GM13976 (cell line): ENCODE measurements around the gene RNF212B.
"Not testable (repeated sequence)": the region's sequence is repeated elsewhere in the genome, so short reads cannot be mapped to it uniquely, and the experiment has no call there.

Source experiments
- DNase-seq: peaks from one replicate; pipeline ENCODE4 v3.0.0; 2012; ENCODE audit warnings: low spot score
- in situ Hi-C: fragments of 300-500 bp; cut with MboI; formaldehyde crosslinking; loops from one replicate; pipeline ENCODE4 v1.12.0; 2022; ENCODE audit warnings: low sequenced_read_pairs, mixed read lengths, inconsistent platforms; ENCODE audit not compliant: unreplicated experiment
- TF ChIP-seq, protein P1 (sequence below): IDR thresholded peaks from 2 replicates; pipeline ENCODE4 v1.5.1; 2012; ENCODE audit warnings: borderline replicate concordance, mild to moderate bottlenecking; ENCODE audit not compliant: insufficient read depth; ENCODE audit errors: extremely low read depth, missing control alignments, control extremely low read depth

Gene RNF212B

DNA sequence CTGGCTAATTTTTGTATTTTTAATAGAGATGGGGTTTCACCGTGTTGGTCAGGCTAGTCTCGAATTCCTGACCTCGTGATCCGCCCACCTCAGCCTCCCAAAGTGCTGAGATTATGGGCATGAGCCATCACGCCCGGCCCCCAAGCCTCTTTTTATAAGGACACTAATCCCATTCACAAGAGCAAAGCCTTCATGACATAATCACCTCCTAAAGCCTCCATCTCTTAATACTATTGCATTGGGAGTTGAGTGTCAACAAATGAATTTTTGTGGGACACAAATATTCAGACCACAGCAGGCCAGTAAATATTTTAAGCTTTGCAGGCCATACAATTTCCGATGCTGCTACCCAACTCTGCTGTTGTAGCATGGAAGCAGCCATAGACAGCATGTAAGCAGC is 10.9 kb downstream of the RNF212B start:
- DNase-seq: no peak
- TF ChIP-seq, protein P1, sequence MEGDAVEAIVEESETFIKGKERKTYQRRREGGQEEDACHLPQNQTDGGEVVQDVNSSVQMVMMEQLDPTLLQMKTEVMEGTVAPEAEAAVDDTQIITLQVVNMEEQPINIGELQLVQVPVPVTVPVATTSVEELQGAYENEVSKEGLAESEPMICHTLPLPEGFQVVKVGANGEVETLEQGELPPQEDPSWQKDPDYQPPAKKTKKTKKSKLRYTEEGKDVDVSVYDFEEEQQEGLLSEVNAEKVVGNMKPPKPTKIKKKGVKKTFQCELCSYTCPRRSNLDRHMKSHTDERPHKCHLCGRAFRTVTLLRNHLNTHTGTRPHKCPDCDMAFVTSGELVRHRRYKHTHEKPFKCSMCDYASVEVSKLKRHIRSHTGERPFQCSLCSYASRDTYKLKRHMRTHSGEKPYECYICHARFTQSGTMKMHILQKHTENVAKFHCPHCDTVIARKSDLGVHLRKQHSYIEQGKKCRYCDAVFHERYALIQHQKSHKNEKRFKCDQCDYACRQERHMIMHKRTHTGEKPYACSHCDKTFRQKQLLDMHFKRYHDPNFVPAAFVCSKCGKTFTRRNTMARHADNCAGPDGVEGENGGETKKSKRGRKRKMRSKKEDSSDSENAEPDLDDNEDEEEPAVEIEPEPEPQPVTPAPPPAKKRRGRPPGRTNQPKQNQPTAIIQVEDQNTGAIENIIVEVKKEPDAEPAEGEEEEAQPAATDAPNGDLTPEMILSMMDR: no peak
- in situ Hi-C loops: no loop called here

DNA sequence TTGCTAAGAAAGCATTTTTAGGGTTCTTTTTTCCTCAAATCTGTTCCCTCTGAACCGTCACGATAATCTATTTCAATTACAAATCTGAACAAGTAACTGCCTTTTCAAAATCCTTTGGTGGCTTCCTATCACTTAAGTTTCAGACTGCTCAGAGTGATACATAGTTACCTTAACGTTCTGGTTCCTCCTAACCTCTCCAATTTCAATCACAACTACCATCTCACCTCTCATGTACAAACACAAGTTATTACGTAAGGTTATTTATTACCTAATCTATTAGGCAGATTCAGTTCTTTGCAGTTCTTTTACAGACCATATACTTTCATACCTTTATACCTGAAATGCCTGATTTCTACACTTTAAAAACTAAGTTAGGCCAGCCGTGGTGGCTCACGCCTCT is 12.1 kb downstream of the RNF212B start:
- TF ChIP-seq, protein P1: no peak
- no peak for DNase-seq
- in situ Hi-C loops: no loop called here

DNA sequence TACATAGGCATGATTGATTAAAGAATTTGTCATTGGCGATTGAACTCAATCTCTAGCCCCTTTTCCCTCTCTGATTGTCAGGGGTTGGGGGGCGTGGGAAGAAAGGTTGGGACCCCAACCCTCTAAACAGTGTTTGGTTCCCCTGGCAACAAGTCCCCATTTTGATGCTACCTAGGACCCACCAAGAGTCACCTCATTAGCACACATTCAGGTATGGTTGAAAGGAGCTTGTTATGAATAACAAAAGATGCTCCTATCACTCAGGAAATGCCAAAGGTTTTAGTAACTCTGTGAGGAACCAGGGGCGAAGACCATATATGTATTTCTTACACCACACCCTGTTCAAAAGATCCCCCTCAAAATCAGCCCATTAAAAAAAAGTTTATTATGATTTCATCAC is 14.3 kb downstream of the RNF212B start:
- no peak for DNase-seq
- in situ Hi-C loops: no loop called here
- TF ChIP-seq, protein P1: no peak

DNA sequence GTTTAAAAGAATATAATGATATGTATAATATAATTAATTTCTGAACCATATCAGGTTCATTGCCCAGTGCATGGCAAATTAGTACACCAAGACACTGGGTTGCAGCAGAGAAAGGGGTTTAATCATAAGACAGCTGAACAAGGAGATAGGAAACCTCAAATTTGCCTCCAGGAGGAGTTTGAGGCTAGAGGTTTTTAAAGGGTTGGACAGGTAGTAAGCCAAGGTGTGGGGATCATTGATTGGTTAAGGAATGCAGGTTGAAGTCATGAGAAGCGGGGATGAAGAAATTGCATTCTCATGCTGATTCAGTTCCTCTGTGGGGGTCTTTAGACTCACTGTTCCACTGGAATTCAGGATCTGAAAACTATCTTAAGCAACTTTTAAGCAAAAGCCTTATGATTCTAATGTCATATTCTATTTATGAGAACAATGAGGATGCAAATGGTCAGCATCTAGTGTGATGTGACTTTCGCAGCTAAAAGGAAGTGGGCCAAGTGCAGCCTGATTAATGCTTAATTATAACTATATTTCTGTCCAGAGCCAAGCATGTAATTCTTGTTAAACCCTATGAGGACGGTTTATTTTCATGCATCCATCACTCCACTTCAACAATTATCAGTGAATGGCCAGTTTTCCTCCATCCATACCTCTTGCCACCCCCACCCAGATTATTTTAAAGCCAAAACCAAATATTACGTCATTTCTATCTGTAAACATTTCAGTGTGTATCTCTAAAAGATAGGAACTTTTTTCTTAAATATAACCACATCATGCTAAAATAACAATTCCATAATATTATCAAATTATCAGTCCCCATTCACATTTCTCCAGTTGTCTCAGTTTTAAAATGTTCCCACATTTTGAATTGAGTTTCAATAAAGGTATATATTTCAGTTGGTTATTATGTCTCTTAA is 14.9 kb downstream of the RNF212B start:
- no peak for DNase-seq
- in situ Hi-C loops: no loop called here
- TF ChIP-seq, protein P1: no peak

- DNase-seq: no peak
- TF ChIP-seq, protein P1: no peak
- in situ Hi-C loops: no loop called here
These were observed 20.5 kb downstream of the RNF212B start for GRCh38 chr14:23258256-23258655.

- in situ Hi-C loops: no loop called here
- TF ChIP-seq, protein P1: no peak
- DNase-seq: no peak
These were observed 21.7 kb downstream of the RNF212B start for GRCh38 chr14:23259426-23259825.

- DNase-seq, in situ Hi-C loops: not testable (repeated sequence)
These were observed 23.1 kb downstream of the RNF212B start for GRCh38 chr14:23260849-23261248.
